ENCODE measurements around the gene LRRK2. TPM values are rescaled to one million over a fixed set of nuclear protein-coding genes. Genes with fewer than 3 reads are reported as not detected.

The LRRK2 gene
- total and polyA plus RNA-seq, 2 donors from 2014 or later, result 8.6 to 110 TPM

- FAIRE-seq, result no peak
- intact Hi-C loops (cut with DNase I), result loop anchor here (10.0 kb wide), 1 partner anchor 71 kb away; no protein-coding TSS in a partner anchor
- H3K27ac ChIP-seq (ENCODE audit: low read depth in 2 of 2, low read length in 2 of 2), result peak overlapping the region; percentile 93 to 94
Observed at GRCh38 chr12:40225337-40225983, 663 bp downstream of the LRRK2 start.

GRCh38 chr12:40225984-40226602, 1.3 kb downstream of the LRRK2 start:
- H3K9ac ChIP-seq (ENCODE audit: low read length in 3 of 3), result peak overlapping the region; percentile 30 to 97 (median 56)
- no peak for TF ChIP-seq CTCF (IDR thresholded peaks at IDR 0.05; ENCODE audit: borderline replicate concordance, extremely low read depth, insufficient read depth)

More at GRCh38 chr12:40225337-40225983, 663 bp downstream of the LRRK2 start:
- no peaks in the 10 kb centered on the region for H3K9me3 ChIP-seq (ENCODE audit: control insufficient read depth in 2 of 3, insufficient read depth in 1 of 3, low read length in 3 of 3)
- H3K27me3 ChIP-seq (ENCODE audit: control insufficient read depth, insufficient read depth, low read length), result no peaks in the 10 kb centered on the region
- no peak for DNase-seq
- no peak for TF ChIP-seq CTCF (IDR thresholded peaks at IDR 0.05; ENCODE audit: borderline replicate concordance, extremely low read depth, insufficient read depth)
- H3K36me3 ChIP-seq (ENCODE audit: control insufficient read depth in 2 of 3, insufficient read depth in 3 of 3, low read length in 3 of 3), result no peaks in the 10 kb centered on the region
- peak overlapping the region; percentile 78 to 90 (median 89) for H3K4me3 ChIP-seq (ENCODE audit: low read length in 3 of 3)
- H3K9ac ChIP-seq (ENCODE audit: low read length in 3 of 3), result peak overlapping the region; percentile 66 to 97 (median 88)
- peaks cover 0 to 14% (median 0%) of the 10 kb centered on the region in 3 donors for H3K4me1 ChIP-seq (ENCODE audit: control insufficient read depth in 2 of 3, insufficient read depth in 2 of 3, low read depth in 1 of 3, low read length in 3 of 3)

GRCh38 chr12:40226705-40227104, 1.9 kb downstream of the LRRK2 start:
- DNase-seq, result peak in 1 of 5 donors; percentile 8
- Histone ChIP-seq H3K4me3 (ENCODE audit: low read length in 3 of 3) (peak overlapping the region in 2 of 3 donors; percentile 89 to 90), H3K9me3 (ENCODE audit: control insufficient read depth in 2 of 3, insufficient read depth in 1 of 3, low read length in 3 of 3) (no peaks in the 10 kb centered on the region), H3K4me1 (ENCODE audit: control insufficient read depth in 2 of 3, insufficient read depth in 2 of 3, low read depth in 1 of 3, low read length in 3 of 3) (peaks cover 0 to 10% (median 0%) of the 10 kb centered on the region in 3 donors), H3K27ac (ENCODE audit: low read depth in 2 of 2, low read length in 2 of 2) (peak overlapping the region; percentile 93 to 94), H3K27me3 (ENCODE audit: control insufficient read depth, insufficient read depth, low read length) (no peaks in the 10 kb centered on the region), H3K36me3 (ENCODE audit: control insufficient read depth in 2 of 3, insufficient read depth in 3 of 3, low read length in 3 of 3) (no peaks in the 10 kb centered on the region), H3K9ac (ENCODE audit: low read length in 3 of 3) (peak overlapping the region in 1 of 3 donors; percentile 59)
- FAIRE-seq, result peak; percentile 11
- intact Hi-C loops (cut with DNase I), result loop anchor here (10.0 kb wide), 1 partner anchor 72 kb away; no protein-coding TSS in a partner anchor
- TF ChIP-seq CTCF (IDR thresholded peaks at IDR 0.05; ENCODE audit: borderline replicate concordance, extremely low read depth, insufficient read depth), result no peak

More at GRCh38 chr12:40225984-40226602, 1.3 kb downstream of the LRRK2 start:
- Histone ChIP-seq H3K27ac (ENCODE audit: low read depth in 2 of 2, low read length in 2 of 2) (peak overlapping the region; percentile 93 to 94), H3K4me3 (ENCODE audit: low read length in 3 of 3) (peak overlapping the region; percentile 78 to 90 (median 89)), H3K27me3 (ENCODE audit: control insufficient read depth, insufficient read depth, low read length) (no peaks in the 10 kb centered on the region), H3K9me3 (ENCODE audit: control insufficient read depth in 2 of 3, insufficient read depth in 1 of 3, low read length in 3 of 3) (no peaks in the 10 kb centered on the region), H3K36me3 (ENCODE audit: control insufficient read depth in 2 of 3, insufficient read depth in 3 of 3, low read length in 3 of 3) (no peaks in the 10 kb centered on the region), H3K4me1 (ENCODE audit: control insufficient read depth in 2 of 3, insufficient read depth in 2 of 3, low read depth in 1 of 3, low read length in 3 of 3) (peaks cover 0 to 15% (median 0%) of the 10 kb centered on the region in 3 donors)
- DNase-seq, result peak in 2 of 5 donors; percentile 34 to 67
- no peak for FAIRE-seq
- intact Hi-C loops (cut with DNase I), result loop anchor here (10.0 kb wide), 1 partner anchor 71 kb away; no protein-coding TSS in a partner anchor
